ENCODE results near the gene AMBP. TPM values are rescaled to one million over a fixed set of nuclear protein-coding genes. Genes with fewer than 3 reads are reported as not detected.

The AMBP gene
- total and polyA plus RNA-seq, 2 of the 13 experiments (the other 11 are each of a cell fraction or from before 2014, with no cell fraction given), result 1,510 to 2,580 TPM

DNA sequence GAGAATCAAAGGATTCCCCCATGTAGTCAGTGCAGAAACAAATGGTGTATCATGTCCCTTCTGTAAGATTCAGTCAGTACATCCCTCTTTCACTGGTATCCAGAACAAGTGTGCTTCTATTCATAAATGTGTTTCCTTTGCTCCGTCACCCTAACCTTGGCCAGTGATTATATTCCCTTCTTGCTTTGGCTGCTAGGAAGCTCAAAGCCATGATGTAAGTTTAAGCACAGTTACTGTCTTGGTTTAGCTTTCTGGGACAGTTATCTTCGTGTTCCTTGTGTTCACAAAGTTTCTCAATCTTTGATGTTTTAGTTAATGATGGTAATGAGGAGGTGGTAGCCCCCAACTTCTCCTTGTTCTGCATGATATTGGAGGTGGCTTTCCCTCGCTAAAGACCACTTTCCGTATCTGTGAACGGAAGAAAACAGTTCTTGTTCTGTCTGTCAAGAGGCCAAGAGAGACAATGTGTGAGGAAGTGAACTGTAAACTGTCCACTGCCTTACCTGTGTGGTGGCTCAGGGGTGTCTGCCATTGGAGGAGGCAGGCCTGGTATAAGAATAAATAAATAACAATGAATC, 2.2 kb upstream of the AMBP start (continued):
- TF ChIP-seq, protein P1, sequence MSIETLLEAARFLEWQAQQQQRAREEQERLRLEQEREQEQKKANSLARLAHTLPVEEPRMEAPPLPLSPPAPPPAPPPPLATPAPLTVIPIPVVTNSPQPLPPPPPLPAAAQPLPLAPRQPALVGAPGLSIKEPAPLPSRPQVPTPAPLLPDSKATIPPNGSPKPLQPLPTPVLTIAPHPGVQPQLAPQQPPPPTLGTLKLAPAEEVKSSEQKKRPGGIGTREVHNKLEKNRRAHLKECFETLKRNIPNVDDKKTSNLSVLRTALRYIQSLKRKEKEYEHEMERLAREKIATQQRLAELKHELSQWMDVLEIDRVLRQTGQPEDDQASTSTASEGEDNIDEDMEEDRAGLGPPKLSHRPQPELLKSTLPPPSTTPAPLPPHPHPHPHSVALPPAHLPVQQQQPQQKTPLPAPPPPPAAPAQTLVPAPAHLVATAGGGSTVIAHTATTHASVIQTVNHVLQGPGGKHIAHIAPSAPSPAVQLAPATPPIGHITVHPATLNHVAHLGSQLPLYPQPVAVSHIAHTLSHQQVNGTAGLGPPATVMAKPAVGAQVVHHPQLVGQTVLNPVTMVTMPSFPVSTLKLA (IDR thresholded peaks at IDR 0.05), result no peak
- TF ChIP-seq ZFP36L2 (CRISPR knock-in tag; IDR thresholded peaks at IDR 0.05) (no peak), CHD4 (IDR thresholded peaks at IDR 0.05; ENCODE audit: borderline replicate concordance, low read length) (peak; percentile 92; the same call in 1 of the 2 replicates), ZC3H4 (CRISPR knock-in tag; IDR thresholded peaks at IDR 0.05; ENCODE audit: borderline replicate concordance) (0 out of 2 replicates have a peak, but pooled peaks have one; percentile 66), ATF7-NPFF (CRISPR knock-in tag; IDR thresholded peaks at IDR 0.05; ENCODE audit: low read depth) (no peak), ZNF792 (CRISPR knock-in tag; IDR thresholded peaks at IDR 0.05) (0 out of 2 replicates have a peak, but pooled peaks have one; percentile 0), ZNF354B (CRISPR knock-in tag; IDR thresholded peaks at IDR 0.05) (no peak), ZSCAN22 (CRISPR knock-in tag; IDR thresholded peaks at IDR 0.05) (no peak), POLR2G (IDR thresholded peaks at IDR 0.05; ENCODE audit: low read depth, low read length) (no peak), CHD2 (IDR thresholded peaks at IDR 0.05; ENCODE audit: low read depth, low read length) (no peak), ELF3 (CRISPR knock-in tag; IDR thresholded peaks at IDR 0.05) (peak; percentile 4; the same call in 1 of the 2 replicates), ZNF564 (CRISPR knock-in tag; IDR thresholded peaks at IDR 0.05) (0 out of 2 replicates have a peak, but pooled peaks have one; percentile 11), ZNF292 (CRISPR knock-in tag; IDR thresholded peaks at IDR 0.05; ENCODE audit: borderline replicate concordance, low read depth) (0 out of 2 replicates have a peak, but pooled peaks have one; percentile 1), RBM22 (optimal IDR thresholded peaks at IDR 0.05; ENCODE audit: low read length) (peak; percentile 42), DMAP1 (CRISPR knock-in tag; IDR thresholded peaks at IDR 0.05) (0 out of 2 replicates have a peak, but pooled peaks have one; percentile 5), KDM5B (CRISPR knock-in tag; IDR thresholded peaks at IDR 0.05; ENCODE audit: borderline replicate concordance) (no peak; the same call in 1 of the 2 replicates), NPAS2 (CRISPR knock-in tag; IDR thresholded peaks at IDR 0.05; ENCODE audit: borderline replicate concordance) (no peak), DNMT3B (CRISPR knock-in tag; conservative IDR thresholded peaks at IDR 0.05) (peak; percentile 27; the same call in 1 of the 2 replicates), HNRNPH1 (optimal IDR thresholded peaks at IDR 0.05; ENCODE audit: low read depth, low read length) (peak; percentile 3)
- TF ChIP-seq, protein P2, sequence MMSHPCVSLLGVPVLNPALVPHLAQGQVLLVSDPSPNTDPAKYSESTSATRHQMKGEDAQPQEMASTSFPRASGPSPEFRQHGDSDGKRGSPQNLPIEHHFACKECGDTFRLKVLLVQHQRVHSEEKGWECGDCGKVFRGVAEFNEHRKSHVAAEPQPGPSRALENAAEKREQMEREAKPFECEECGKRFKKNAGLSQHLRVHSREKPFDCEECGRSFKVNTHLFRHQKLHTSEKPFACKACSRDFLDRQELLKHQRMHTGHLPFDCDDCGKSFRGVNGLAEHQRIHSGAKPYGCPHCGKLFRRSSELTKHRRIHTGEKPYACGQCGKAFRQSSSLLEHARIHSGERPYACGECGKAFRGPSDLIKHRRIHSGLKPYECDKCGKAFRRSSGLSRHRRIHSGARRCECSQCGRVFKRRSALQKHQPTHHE (CRISPR knock-in tag; IDR thresholded peaks at IDR 0.05; ENCODE audit: borderline replicate concordance), result 0 out of 2 replicates have a peak, but pooled peaks have one; percentile 1
- TF ChIP-seq, protein P3, sequence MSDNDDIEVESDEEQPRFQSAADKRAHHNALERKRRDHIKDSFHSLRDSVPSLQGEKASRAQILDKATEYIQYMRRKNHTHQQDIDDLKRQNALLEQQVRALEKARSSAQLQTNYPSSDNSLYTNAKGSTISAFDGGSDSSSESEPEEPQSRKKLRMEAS (IDR thresholded peaks at IDR 0.05), result no peak
- TF ChIP-seq, protein P4, sequence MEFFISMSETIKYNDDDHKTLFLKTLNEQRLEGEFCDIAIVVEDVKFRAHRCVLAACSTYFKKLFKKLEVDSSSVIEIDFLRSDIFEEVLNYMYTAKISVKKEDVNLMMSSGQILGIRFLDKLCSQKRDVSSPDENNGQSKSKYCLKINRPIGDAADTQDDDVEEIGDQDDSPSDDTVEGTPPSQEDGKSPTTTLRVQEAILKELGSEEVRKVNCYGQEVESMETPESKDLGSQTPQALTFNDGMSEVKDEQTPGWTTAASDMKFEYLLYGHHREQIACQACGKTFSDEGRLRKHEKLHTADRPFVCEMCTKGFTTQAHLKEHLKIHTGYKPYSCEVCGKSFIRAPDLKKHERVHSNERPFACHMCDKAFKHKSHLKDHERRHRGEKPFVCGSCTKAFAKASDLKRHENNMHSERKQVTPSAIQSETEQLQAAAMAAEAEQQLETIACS (CRISPR knock-in tag; IDR thresholded peaks at IDR 0.05), result no peak
- TF ChIP-seq, protein P5, sequence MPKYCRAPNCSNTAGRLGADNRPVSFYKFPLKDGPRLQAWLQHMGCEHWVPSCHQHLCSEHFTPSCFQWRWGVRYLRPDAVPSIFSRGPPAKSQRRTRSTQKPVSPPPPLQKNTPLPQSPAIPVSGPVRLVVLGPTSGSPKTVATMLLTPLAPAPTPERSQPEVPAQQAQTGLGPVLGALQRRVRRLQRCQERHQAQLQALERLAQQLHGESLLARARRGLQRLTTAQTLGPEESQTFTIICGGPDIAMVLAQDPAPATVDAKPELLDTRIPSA (CRISPR knock-in tag; IDR thresholded peaks at IDR 0.05; ENCODE audit: borderline replicate concordance), result no peak
- TF ChIP-seq, protein P6, sequence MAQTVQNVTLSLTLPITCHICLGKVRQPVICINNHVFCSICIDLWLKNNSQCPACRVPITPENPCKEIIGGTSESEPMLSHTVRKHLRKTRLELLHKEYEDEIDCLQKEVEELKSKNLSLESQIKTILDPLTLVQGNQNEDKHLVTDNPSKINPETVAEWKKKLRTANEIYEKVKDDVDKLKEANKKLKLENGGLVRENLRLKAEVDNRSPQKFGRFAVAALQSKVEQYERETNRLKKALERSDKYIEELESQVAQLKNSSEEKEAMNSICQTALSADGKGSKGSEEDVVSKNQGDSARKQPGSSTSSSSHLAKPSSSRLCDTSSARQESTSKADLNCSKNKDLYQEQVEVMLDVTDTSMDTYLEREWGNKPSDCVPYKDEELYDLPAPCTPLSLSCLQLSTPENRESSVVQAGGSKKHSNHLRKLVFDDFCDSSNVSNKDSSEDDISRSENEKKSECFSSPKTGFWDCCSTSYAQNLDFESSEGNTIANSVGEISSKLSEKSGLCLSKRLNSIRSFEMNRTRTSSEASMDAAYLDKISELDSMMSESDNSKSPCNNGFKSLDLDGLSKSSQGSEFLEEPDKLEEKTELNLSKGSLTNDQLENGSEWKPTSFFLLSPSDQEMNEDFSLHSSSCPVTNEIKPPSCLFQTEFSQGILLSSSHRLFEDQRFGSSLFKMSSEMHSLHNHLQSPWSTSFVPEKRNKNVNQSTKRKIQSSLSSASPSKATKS (CRISPR knock-in tag; IDR thresholded peaks at IDR 0.05), result 0 out of 2 replicates have a peak, but pooled peaks have one; percentile 53
